ENCODE results near the gene MRPL37. TPM values are rescaled to one million over a fixed set of nuclear protein-coding genes. Genes with fewer than 3 reads are reported as not detected.

Gene MRPL37
- total and polyA plus RNA-seq, 2 of the 8 experiments (the other 6 are each of a cell fraction or from before 2014, with no cell fraction given): 45.5 to 126 TPM

GRCh38 chr1:54191525-54191924, 8.4 kb upstream of the MRPL37 start:
- Histone ChIP-seq H3K4ac (replicated peaks; ENCODE audit: insufficient read length, low read depth, low read length) (no peak overlapping the region), H3K4me2 (ENCODE audit: insufficient read depth in 1 of 2, low read depth in 2 of 2, low read length in 2 of 2) (no peak overlapping the region), H3K4me1 (replicated peaks in 1 of 4; ENCODE audit: control insufficient read depth in 3 of 4, insufficient read depth in 4 of 4, low read length in 3 of 4) (no peaks in the 10 kb centered on the region), H3K23ac (ENCODE audit: insufficient read length) (no peak overlapping the region), H3K79me2 (ENCODE audit: control insufficient read depth in 1 of 2, insufficient read depth in 2 of 2, low read length in 2 of 2) (no peaks in the 10 kb centered on the region), H2BK120ac (replicated peaks; ENCODE audit: low read depth, low read length) (no peak overlapping the region), H3K56ac (replicated peaks; ENCODE audit: insufficient read length, low read depth, low read length) (no peak overlapping the region), H2BK15ac (ENCODE audit: low read length) (no peak overlapping the region), H3K79me1 (ENCODE audit: low read depth, low read length) (0 out of 2 replicates have a peak, but pooled peaks cover 2% of the 10 kb centered on the region), H3K9ac (replicated peaks in 1 of 4; ENCODE audit: extremely low read depth in 1 of 4, low read depth in 3 of 4, low read length in 3 of 4) (no peak overlapping the region), H4K8ac (ENCODE audit: extremely low read depth, insufficient read depth, low read length) (no peak overlapping the region), H3K23me2 (ENCODE audit: low read depth, low read length) (no peaks in the 10 kb centered on the region), H2BK5ac (ENCODE audit: low read depth, low read length) (no peak overlapping the region), H2AFZ (ENCODE audit: low read length) (no peak overlapping the region), H2BK12ac (ENCODE audit: low read depth, low read length) (no peak overlapping the region), H3K27me3 (replicated peaks in 1 of 4; ENCODE audit: control insufficient read depth in 3 of 4, extremely low read depth in 1 of 4, insufficient read depth in 3 of 4, low read length in 3 of 4) (no peaks in the 10 kb centered on the region), H3K4me3 (ENCODE audit: extremely low read depth in 1 of 4, insufficient read depth in 2 of 4, low read depth in 3 of 4, low read length in 4 of 4) (no peak overlapping the region), H3K9me3 (ENCODE audit: insufficient read depth in 2 of 2, low read depth in 1 of 2, low read length in 1 of 2) (no peaks in the 10 kb centered on the region), H3K36me3 (ENCODE audit: control insufficient read depth in 2 of 4, insufficient read depth in 4 of 4, low read length in 3 of 4) (peaks cover 0 to 9% (median 5%) of the 10 kb centered on the region in 4 experiments; a peak in 3 of 8 replicates), H3K27ac (ENCODE audit: low read depth, low read length) (no peak overlapping the region), H3K18ac (ENCODE audit: extremely low read depth, low read length) (no peak overlapping the region), H4K20me1 (replicated peaks in 1 of 2; ENCODE audit: control insufficient read depth in 1 of 2, insufficient read depth in 2 of 2, low read length in 2 of 2) (peaks cover 0 to 2% of the 10 kb centered on the region in 2 experiments), H2BK20ac (ENCODE audit: low read length) (no peak overlapping the region), H4K91ac (replicated peaks; ENCODE audit: insufficient read length, low read length) (no peak overlapping the region), H2AK5ac (ENCODE audit: low read depth, low read length) (no peak overlapping the region), H3K14ac (ENCODE audit: insufficient read length) (no peak overlapping the region), H4K5ac (ENCODE audit: insufficient read length, low read depth, low read length) (no peak overlapping the region)
- TF ChIP-seq, protein P1, sequence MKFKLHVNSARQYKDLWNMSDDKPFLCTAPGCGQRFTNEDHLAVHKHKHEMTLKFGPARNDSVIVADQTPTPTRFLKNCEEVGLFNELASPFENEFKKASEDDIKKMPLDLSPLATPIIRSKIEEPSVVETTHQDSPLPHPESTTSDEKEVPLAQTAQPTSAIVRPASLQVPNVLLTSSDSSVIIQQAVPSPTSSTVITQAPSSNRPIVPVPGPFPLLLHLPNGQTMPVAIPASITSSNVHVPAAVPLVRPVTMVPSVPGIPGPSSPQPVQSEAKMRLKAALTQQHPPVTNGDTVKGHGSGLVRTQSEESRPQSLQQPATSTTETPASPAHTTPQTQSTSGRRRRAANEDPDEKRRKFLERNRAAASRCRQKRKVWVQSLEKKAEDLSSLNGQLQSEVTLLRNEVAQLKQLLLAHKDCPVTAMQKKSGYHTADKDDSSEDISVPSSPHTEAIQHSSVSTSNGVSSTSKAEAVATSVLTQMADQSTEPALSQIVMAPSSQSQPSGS (IDR thresholded peaks at IDR 0.05; ENCODE audit: low read length): no peak
- no peak for TF ChIP-seq CEBPB (IDR thresholded peaks at IDR 0.05; ENCODE audit: low read depth, low read length)
- TF ChIP-seq CTBP2 (IDR thresholded peaks at IDR 0.05; ENCODE audit: borderline replicate concordance, insufficient read depth, insufficient read length, low read length): no peak
- no peak for TF ChIP-seq SRF (IDR thresholded peaks at IDR 0.05; ENCODE audit: low read depth, low read length)
- no peak for TF ChIP-seq POLR2A (IDR thresholded peaks at IDR 0.05; ENCODE audit: control extremely low read depth in 1 of 2, low read depth in 2 of 2, low read length in 2 of 2)
- no peak for TF ChIP-seq CTCF (IDR thresholded peaks at IDR 0.05; ENCODE audit: control extremely low read depth in 1 of 3, insufficient read depth in 1 of 3, low read depth in 1 of 3, low read length in 3 of 3)
- TF ChIP-seq CBX8 (IDR thresholded peaks at IDR 0.05; ENCODE audit: borderline replicate concordance, low read depth, low read length): no peak
- no peak for TF ChIP-seq RFX5 (IDR thresholded peaks at IDR 0.05; ENCODE audit: borderline replicate concordance, low read depth, low read length)
- no peak for TF ChIP-seq BRCA1 (IDR thresholded peaks at IDR 0.05; ENCODE audit: low read depth, low read length)
- ChIA-PET POLR2A (ENCODE audit: partially characterized antibody) (interaction anchor here (1.4 to 1.6 kb wide), 2 partner anchors 12 to 70 kb away, joined by 3 to 4 read pairs; no protein-coding TSS in a partner anchor), CTCF (ENCODE audit: partially characterized antibody) (interaction anchor here (1.1 to 4.0 kb wide), 5 partner anchors 9 to 54 kb away, joined by 3 to 26 read pairs (median 3); no protein-coding TSS in a partner anchor)
- no peak for FAIRE-seq
- DNase-seq (ENCODE audit: low read depth in 1 of 2, low spot score in 2 of 2): no peak
- 88% methylated on average over 1 of the region's 1 CpG; no CpG with 5 or more reads in 1 of the 2 experiments for WGBS, 2 experiments (ENCODE audit: extremely low coverage in 1 of 2, insufficient coverage in 1 of 2, insufficient read length in 1 of 2, insufficient replicate concordance in 2 of 2, low coverage in 1 of 2, low lambda C conversion rate in 2 of 2, missing lambda C conversion rate in 1 of 2)

Data from H1 (cell line).